ENCODE data around the gene CBY1.
"Not testable (repeated sequence)": the region's sequence is repeated elsewhere in the genome, so short reads cannot be mapped to it uniquely, and the experiment has no call there.

The CBY1 gene

DNA sequence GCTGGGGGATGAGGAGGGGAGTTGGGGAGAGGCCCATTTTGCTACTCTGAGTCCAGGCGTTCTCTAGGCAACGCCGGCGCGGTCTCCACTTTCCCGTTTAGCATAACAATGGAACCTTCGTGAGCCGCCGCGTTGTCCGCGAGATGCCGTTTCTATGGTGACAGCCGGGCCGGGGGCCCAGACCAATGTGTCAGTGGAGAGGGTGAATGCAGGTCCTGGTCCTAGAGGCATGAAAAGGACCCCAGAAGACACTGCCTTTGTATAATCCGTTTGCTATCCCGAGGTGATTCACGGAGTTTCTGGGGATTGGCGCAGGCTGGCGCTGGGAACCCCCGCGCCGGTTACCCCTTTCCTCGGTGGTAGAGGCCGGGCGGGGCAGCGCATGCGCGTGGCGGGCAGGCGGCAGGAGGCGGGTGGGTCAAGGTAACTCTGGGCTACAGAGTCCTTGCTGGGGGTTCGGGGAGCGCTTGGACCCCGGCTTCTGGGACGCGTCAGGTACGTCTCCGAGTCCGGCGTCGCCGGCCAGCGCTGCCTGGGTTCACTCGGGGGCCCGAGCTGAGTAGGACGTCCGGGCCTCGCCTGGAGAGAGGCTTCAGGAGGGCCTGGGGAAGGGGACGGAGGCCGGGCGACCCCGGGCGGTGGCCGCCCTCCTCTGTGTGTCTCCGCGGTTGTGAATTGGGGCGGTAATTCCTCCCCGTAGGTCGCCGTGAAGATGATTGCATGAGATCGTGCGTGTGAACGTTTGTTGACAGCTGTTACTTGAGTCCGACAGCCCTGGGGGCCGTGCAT lies at the start of gene CBY1, which contains the start of gene FAM227A:
CBY1 (plus strand) TSS at position 383 of the 789 bp plus-strand sequence. CDS start 11,417 bp downstream, outside the sequence.
FAM227A (minus strand) TSS at position 137 of the 789 bp plus-strand sequence. CDS start 6,224 bp downstream, outside the sequence.
- peak; percentile 86 for DNase-seq (ENCODE audit: low spot score)
- Mint-ChIP-seq H3K27me3 (ENCODE audit: low read depth) (no peaks in the 10 kb centered on the region), H3K27ac (peak within 1 kb of the TSS; percentile 96), H3K9me3 (no peaks in the 10 kb centered on the region), H3K4me3 (peak within 1 kb of the TSS; percentile 94), H3K36me3 (ENCODE audit: low read depth) (no peaks in the 10 kb centered on the region), H3K4me1 (ENCODE audit: low read depth) (peaks cover 16% of the 10 kb centered on the region)

GRCh38 chr22:38607680-38608079 lies 48.8 kb upstream of the CBY1 start:
- no peaks in the 10 kb centered on the region for H3K4me1 Mint-ChIP-seq (ENCODE audit: low read depth)
- no peak for DNase-seq (ENCODE audit: low spot score)
- H3K9me3 Mint-ChIP-seq: no peaks in the 10 kb centered on the region
- peaks cover 6% of the 10 kb centered on the region for H3K27me3 Mint-ChIP-seq (ENCODE audit: low read depth)
- H3K4me3 Mint-ChIP-seq: no peak overlapping the region
- no peak overlapping the region for H3K27ac Mint-ChIP-seq
- no peaks in the 10 kb centered on the region for H3K36me3 Mint-ChIP-seq (ENCODE audit: low read depth)

GRCh38 chr22:38608992-38609750 lies 47.3 kb upstream of the CBY1 start:
- no peaks in the 10 kb centered on the region for H3K36me3 Mint-ChIP-seq (ENCODE audit: low read depth)
- no peak overlapping the region for H3K4me3 Mint-ChIP-seq
- no peak overlapping the region for H3K27ac Mint-ChIP-seq

GRCh38 chr22:38610234-38610633 lies 46.2 kb upstream of the CBY1 start:
- H3K4me3 Mint-ChIP-seq: no peak overlapping the region
- no peaks in the 10 kb centered on the region for H3K9me3 Mint-ChIP-seq
- no peak overlapping the region for H3K27ac Mint-ChIP-seq
- H3K36me3 Mint-ChIP-seq (ENCODE audit: low read depth): no peaks in the 10 kb centered on the region
- no peaks in the 10 kb centered on the region for H3K4me1 Mint-ChIP-seq (ENCODE audit: low read depth)
- DNase-seq (ENCODE audit: low spot score): no peak
- peaks cover 6% of the 10 kb centered on the region for H3K27me3 Mint-ChIP-seq (ENCODE audit: low read depth)

More at GRCh38 chr22:38608992-38609750, 47.3 kb upstream of the CBY1 start:
- H3K9me3 Mint-ChIP-seq: no peaks in the 10 kb centered on the region
- no peaks in the 10 kb centered on the region for H3K4me1 Mint-ChIP-seq (ENCODE audit: low read depth)
- DNase-seq (ENCODE audit: low spot score): no peak
- peaks cover 6% of the 10 kb centered on the region for H3K27me3 Mint-ChIP-seq (ENCODE audit: low read depth)

- H3K27ac Mint-ChIP-seq: no peak overlapping the region
- H3K9me3 Mint-ChIP-seq: no peaks in the 10 kb centered on the region
- DNase-seq (ENCODE audit: low spot score): no peak
- H3K27me3 Mint-ChIP-seq (ENCODE audit: low read depth): peaks cover 5% of the 10 kb centered on the region
- no peak overlapping the region for H3K4me3 Mint-ChIP-seq
- H3K36me3 Mint-ChIP-seq (ENCODE audit: low read depth): no peaks in the 10 kb centered on the region
- H3K4me1 Mint-ChIP-seq (ENCODE audit: low read depth): no peaks in the 10 kb centered on the region
Measured at GRCh38 chr22:38611559-38611958, 44.9 kb upstream of the CBY1 start.

GRCh38 chr22:38612217-38613006 lies 44.0 kb upstream of the CBY1 start:
- H3K4me1 Mint-ChIP-seq (ENCODE audit: low read depth): no peaks in the 10 kb centered on the region
- H3K4me3 Mint-ChIP-seq: no peak overlapping the region
- no peak for DNase-seq (ENCODE audit: low spot score)
- H3K36me3 Mint-ChIP-seq (ENCODE audit: low read depth): no peaks in the 10 kb centered on the region
- no peaks in the 10 kb centered on the region for H3K9me3 Mint-ChIP-seq
- H3K27ac Mint-ChIP-seq: no peak overlapping the region
- peaks cover 9% of the 10 kb centered on the region for H3K27me3 Mint-ChIP-seq (ENCODE audit: low read depth)

DNA sequence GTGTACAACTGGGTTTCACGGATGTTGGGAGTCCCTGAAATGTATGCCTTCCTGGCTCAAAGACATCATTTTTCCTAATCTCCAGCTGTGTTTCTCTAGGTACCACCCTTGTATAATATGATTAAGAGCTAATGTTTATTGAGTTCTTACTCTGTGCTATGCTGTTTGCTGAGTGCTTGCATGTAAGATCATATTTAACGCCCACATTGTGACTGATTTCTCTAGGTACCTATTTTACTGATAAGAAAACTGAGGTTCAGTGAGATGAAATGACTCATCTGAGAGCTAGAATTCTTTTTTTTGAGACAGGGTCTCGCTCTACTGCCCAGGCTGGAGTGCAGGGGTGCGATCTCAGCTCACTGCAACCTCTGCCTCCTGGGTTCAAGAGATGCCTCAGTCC lies 42.9 kb upstream of the CBY1 start:
- H3K36me3 Mint-ChIP-seq (ENCODE audit: low read depth): no peaks in the 10 kb centered on the region
- no peak overlapping the region for H3K27ac Mint-ChIP-seq
- H3K27me3 Mint-ChIP-seq (ENCODE audit: low read depth): peaks cover 5% of the 10 kb centered on the region
- peaks cover 8% of the 10 kb centered on the region for H3K9me3 Mint-ChIP-seq
- H3K4me3 Mint-ChIP-seq: no peak overlapping the region
- no peak for DNase-seq (ENCODE audit: low spot score)
- no peaks in the 10 kb centered on the region for H3K4me1 Mint-ChIP-seq (ENCODE audit: low read depth)

- Mint-ChIP-seq H3K9me3 (peaks cover 13% of the 10 kb centered on the region), H3K27me3 (ENCODE audit: low read depth) (peaks cover 7% of the 10 kb centered on the region), H3K4me3 (no peak overlapping the region), H3K27ac (no peak overlapping the region), H3K4me1 (ENCODE audit: low read depth) (no peaks in the 10 kb centered on the region), H3K36me3 (ENCODE audit: low read depth) (no peaks in the 10 kb centered on the region)
- no peak for DNase-seq (ENCODE audit: low spot score)
Measured at GRCh38 chr22:38614332-38615063, 41.9 kb upstream of the CBY1 start.

DNA sequence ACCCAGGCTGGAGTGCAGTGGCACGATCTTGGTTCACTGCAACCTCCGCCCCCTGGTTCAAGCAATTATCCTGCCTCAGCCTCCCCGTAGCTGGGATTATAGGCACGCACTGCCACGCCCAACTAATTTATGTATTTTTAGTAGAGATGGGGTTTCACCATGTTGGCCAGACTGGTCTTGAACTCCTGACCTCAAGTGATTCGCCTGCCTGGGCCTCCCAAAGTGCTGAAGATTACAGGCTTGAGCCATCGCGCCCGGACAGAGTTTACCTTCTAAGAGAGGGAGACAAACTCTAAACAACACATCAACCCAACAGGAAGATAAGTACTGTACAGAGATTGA lies 41.4 kb upstream of the CBY1 start:
- not testable (repeated sequence) for H3K27ac Mint-ChIP-seq; H3K4me3 Mint-ChIP-seq; H3K27me3 Mint-ChIP-seq (ENCODE audit: low read depth); DNase-seq (ENCODE audit: low spot score); H3K36me3 Mint-ChIP-seq (ENCODE audit: low read depth); H3K4me1 Mint-ChIP-seq (ENCODE audit: low read depth)
- peaks cover 13% of the 10 kb centered on the region for H3K9me3 Mint-ChIP-seq

DNA sequence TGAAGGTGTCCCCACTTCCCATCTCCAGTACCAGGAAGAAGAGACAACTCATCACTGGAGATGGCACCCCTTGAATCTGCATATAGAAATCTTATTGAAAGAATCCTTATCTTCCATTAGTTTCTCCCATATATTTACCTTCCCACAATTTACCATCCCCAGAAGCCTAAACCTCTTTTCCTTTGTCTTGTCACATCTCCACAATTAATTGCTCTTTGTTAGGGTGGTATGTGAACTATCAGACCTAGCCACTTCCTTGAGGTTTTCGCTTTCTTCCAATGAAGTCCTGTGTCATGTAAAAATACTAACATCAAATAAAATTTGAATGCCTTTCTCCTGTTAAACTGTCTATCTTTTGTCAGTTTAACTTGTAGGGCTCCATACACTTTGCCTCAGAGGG lies 38.2 kb upstream of the CBY1 start:
- Mint-ChIP-seq H3K36me3 (ENCODE audit: low read depth) (no peaks in the 10 kb centered on the region), H3K9me3 (peaks cover 13% of the 10 kb centered on the region), H3K27me3 (ENCODE audit: low read depth) (peaks cover 7% of the 10 kb centered on the region), H3K4me1 (ENCODE audit: low read depth) (no peaks in the 10 kb centered on the region), H3K4me3 (no peak overlapping the region), H3K27ac (no peak overlapping the region)
- DNase-seq (ENCODE audit: low spot score): no peak

GRCh38 chr22:38618682-38619081 lies 37.8 kb upstream of the CBY1 start:
- Mint-ChIP-seq H3K4me1 (ENCODE audit: low read depth) (no peaks in the 10 kb centered on the region), H3K36me3 (ENCODE audit: low read depth) (no peaks in the 10 kb centered on the region), H3K27me3 (ENCODE audit: low read depth) (peaks cover 7% of the 10 kb centered on the region), H3K4me3 (no peak overlapping the region), H3K27ac (no peak overlapping the region), H3K9me3 (peaks cover 13% of the 10 kb centered on the region)
- DNase-seq (ENCODE audit: low spot score): no peak

DNA sequence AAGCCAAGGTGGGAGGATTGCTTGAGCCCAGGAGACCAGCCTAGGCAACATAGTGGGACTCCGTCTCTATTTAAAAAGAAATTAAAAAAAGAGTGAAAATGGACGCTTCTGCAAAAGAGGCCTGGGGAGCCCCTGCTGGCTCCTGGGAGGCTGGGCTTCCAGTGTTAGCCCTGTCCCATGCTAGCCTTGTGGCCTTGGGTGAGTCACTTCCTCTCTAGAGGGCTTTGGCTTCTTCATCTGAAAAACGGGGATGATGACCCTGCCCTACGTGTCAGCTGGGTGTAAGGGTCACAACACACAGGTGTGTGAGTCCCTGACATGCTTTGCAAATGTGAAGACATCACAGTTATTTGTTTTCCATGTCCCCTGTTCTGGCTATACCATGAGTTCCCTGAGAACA lies 33.1 kb upstream of the CBY1 start:
- Mint-ChIP-seq H3K9me3 (peaks cover 7% of the 10 kb centered on the region), H3K4me1 (ENCODE audit: low read depth) (no peaks in the 10 kb centered on the region), H3K27ac (no peak overlapping the region), H3K36me3 (ENCODE audit: low read depth) (no peaks in the 10 kb centered on the region), H3K27me3 (ENCODE audit: low read depth) (peaks cover 2% of the 10 kb centered on the region), H3K4me3 (no peak overlapping the region)
- DNase-seq (ENCODE audit: low spot score): no peak

- no peak for DNase-seq (ENCODE audit: low spot score)
- Mint-ChIP-seq H3K9me3 (no peaks in the 10 kb centered on the region), H3K27me3 (ENCODE audit: low read depth) (no peaks in the 10 kb centered on the region), H3K4me3 (no peak overlapping the region), H3K36me3 (ENCODE audit: low read depth) (no peaks in the 10 kb centered on the region), H3K27ac (no peak overlapping the region), H3K4me1 (ENCODE audit: low read depth) (peaks cover 15% of the 10 kb centered on the region)
Measured at GRCh38 chr22:38628444-38628843, 28.0 kb upstream of the CBY1 start.

All from T-helper 2 cell treated with Interferon-gamma antibody and Interleukin-4, amounts not matched to agents 5 μg/mL and 100 μg/mL, for 36 hours (primary cell).